SU-DHL-6 (cell line): Measurements from ENCODE around the gene PPP1R3G.

ENCODE experiments used
- H2AFZ ChIP-seq: fragments of 200-600 bp; sonication (generic); 2 replicates; pipeline ENCODE4 v1.6.1; 2014; ENCODE audit warnings: low read depth, mild to moderate bottlenecking, moderate library complexity, mixed read lengths, antibody characterized with exemption, low read length; ENCODE audit not compliant: severe bottlenecking
- H3F3A ChIP-seq: fragments of 200-600 bp; shearing (Covaris generic); 2 replicates; pipeline ENCODE4 v1.6.0; 2016; ENCODE audit warnings: antibody characterized with exemption, mild to moderate bottlenecking; ENCODE audit not compliant: insufficient read depth
- H3K27ac ChIP-seq: fragments of 200-600 bp; sonication (generic); 2 replicates; pipeline ENCODE4 v1.5.1; 2016; ENCODE audit warnings: low read depth, mild to moderate bottlenecking, low read length, moderate library complexity, mixed read lengths
- H3K27me3 ChIP-seq: fragments of 200-600 bp; sonication (generic), shearing (Covaris generic); 2 replicates; pipeline ENCODE4 v1.6.0; 2014; ENCODE audit warnings: mild to moderate bottlenecking, low read length
- H3K36me3 ChIP-seq: fragments of 200-600 bp; sonication (generic); 2 replicates; pipeline ENCODE4 v1.6.1; 2014; ENCODE audit warnings: mild to moderate bottlenecking, low read length, mixed read lengths
- H3K4me2 ChIP-seq: fragments of 300-600, 200-600 bp; shearing (Covaris generic), sonication (generic); 2 replicates; pipeline ENCODE4 v1.6.0; 2014; ENCODE audit warnings: low read length, low read depth, mild to moderate bottlenecking; ENCODE audit not compliant: poor library complexity, severe bottlenecking
- H3K4me3 ChIP-seq: fragments of 200-600 bp; sonication (generic); 2 replicates; pipeline ENCODE4 v1.5.1; 2014; ENCODE audit warnings: antibody characterized with exemption, low read length, mild to moderate bottlenecking, mixed read lengths; ENCODE audit not compliant: insufficient read depth, poor library complexity, severe bottlenecking
- H3K79me2 ChIP-seq: fragments of 200-600 bp; sonication (generic); 2 replicates; pipeline ENCODE4 v1.6.1; 2014; ENCODE audit warnings: mild to moderate bottlenecking, low read length, moderate library complexity; ENCODE audit not compliant: insufficient read depth
- H3K9ac ChIP-seq: fragments of 200-600 bp; sonication (generic); 2 replicates; pipeline ENCODE4 v1.7.0; 2014; ENCODE audit warnings: mild to moderate bottlenecking, low read length
- H3K9me2 ChIP-seq: fragments of 200-600 bp; sonication (generic); replicated peaks from 2 replicates; pipeline ENCODE4 v1.6.1; 2014; ENCODE audit warnings: low read length; ENCODE audit not compliant: insufficient read depth
- H3K9me3 ChIP-seq: fragments of 200-600 bp; sonication (generic); 2 replicates; pipeline ENCODE4 v1.6.1; 2014; ENCODE audit warnings: low read length, mixed read lengths; ENCODE audit not compliant: insufficient read depth
- H4K20me1 ChIP-seq: fragments of 200-600 bp; sonication (generic); 2 replicates; pipeline ENCODE4 v1.6.1; 2014; ENCODE audit warnings: low read depth, mild to moderate bottlenecking, antibody characterized with exemption, low read length, moderate library complexity, mixed read lengths
- EZH2phosphoT487 ChIP-seq: fragments of 200-600 bp; sonication (generic), shearing (Covaris generic); conservative IDR thresholded peaks from 2 replicates; pipeline ENCODE4 v1.6.1; 2018; ENCODE audit warnings: mild to moderate bottlenecking, antibody characterized with exemption, low read length, moderate library complexity, mixed read lengths
- TF ChIP-seq, protein P1 (sequence below): fragments of 200-600 bp; sonication (generic); IDR thresholded peaks from one replicate; pipeline ENCODE4 v1.5.1; 2017; ENCODE audit warnings: antibody characterized with exemption, mild to moderate bottlenecking, low read length, moderate library complexity; ENCODE audit not compliant: insufficient read depth, poor library complexity, severe bottlenecking

Gene PPP1R3G

DNA sequence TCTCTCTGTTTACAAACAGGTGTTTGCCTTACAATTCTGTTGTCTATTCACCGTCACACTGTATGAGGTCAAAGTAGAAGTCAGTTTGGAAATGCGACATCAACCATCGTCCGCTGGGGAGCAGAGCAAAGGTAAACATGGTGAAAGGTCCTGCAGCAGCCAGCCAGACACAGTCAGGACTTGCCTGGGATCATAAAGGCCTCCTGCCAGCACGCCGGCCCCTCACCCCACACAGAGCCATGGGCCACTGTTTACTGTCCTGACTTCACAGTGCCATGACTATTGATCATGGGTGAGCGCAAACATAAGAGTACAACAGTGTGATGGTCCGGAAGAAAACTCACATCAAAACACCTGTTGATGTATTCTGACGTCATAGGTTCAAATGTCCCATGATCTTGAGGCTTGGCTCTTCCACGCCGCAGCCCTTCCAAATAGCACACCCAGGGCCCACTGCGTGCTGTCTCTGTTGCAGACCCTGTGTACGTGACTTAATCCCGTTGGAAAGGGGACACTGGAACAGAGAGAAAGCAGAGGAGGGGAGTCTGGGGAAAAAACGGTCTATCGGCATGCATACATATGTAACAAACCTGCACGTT lies 16.9 kb upstream of the PPP1R3G start:
- H3K27ac ChIP-seq: no peak overlapping the region
- no peaks in the 10 kb centered on the region for H3K27me3 ChIP-seq
- TF ChIP-seq EZH2phosphoT487: no peak
- TF ChIP-seq, protein P1, sequence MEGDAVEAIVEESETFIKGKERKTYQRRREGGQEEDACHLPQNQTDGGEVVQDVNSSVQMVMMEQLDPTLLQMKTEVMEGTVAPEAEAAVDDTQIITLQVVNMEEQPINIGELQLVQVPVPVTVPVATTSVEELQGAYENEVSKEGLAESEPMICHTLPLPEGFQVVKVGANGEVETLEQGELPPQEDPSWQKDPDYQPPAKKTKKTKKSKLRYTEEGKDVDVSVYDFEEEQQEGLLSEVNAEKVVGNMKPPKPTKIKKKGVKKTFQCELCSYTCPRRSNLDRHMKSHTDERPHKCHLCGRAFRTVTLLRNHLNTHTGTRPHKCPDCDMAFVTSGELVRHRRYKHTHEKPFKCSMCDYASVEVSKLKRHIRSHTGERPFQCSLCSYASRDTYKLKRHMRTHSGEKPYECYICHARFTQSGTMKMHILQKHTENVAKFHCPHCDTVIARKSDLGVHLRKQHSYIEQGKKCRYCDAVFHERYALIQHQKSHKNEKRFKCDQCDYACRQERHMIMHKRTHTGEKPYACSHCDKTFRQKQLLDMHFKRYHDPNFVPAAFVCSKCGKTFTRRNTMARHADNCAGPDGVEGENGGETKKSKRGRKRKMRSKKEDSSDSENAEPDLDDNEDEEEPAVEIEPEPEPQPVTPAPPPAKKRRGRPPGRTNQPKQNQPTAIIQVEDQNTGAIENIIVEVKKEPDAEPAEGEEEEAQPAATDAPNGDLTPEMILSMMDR: no peak
- H3K9ac ChIP-seq: no peak overlapping the region
- H3K36me3 ChIP-seq: no peaks in the 10 kb centered on the region
- H2AFZ ChIP-seq: no peak overlapping the region
- no peaks in the 10 kb centered on the region for H3F3A ChIP-seq
- no peak overlapping the region for H3K4me2 ChIP-seq
- no peaks in the 10 kb centered on the region for H3K9me3 ChIP-seq
- no peaks in the 10 kb centered on the region for H3K9me2 ChIP-seq
- H3K4me3 ChIP-seq: no peak overlapping the region
- no peaks in the 10 kb centered on the region for H3K79me2 ChIP-seq
- H4K20me1 ChIP-seq: no peaks in the 10 kb centered on the region

DNA sequence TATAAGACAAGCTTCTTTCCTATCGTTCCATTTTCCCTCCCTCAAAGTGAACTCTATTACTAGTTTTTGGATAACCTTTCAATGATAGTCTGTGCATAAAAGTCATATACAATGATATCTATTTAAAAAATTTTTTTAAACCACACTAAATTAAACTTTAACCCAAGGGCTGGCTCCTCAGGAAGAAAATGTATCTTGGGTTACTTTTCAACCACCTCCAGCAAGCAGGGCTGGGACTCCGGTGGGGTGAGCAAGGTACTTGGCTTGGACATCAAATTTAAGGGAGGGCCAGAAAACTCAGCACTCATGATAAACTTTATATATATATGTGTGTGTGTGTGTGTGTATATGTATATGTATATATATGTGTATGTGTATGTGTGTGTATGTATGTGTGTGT lies 13.9 kb upstream of the PPP1R3G start:
- H3K4me2 ChIP-seq: no peak overlapping the region
- H3K9me3 ChIP-seq: no peaks in the 10 kb centered on the region
- H3K27ac ChIP-seq: no peak overlapping the region
- no peaks in the 10 kb centered on the region for H4K20me1 ChIP-seq
- H3K36me3 ChIP-seq: no peaks in the 10 kb centered on the region
- no peaks in the 10 kb centered on the region for H3K9me2 ChIP-seq
- no peak overlapping the region for H2AFZ ChIP-seq
- H3K4me3 ChIP-seq: no peak overlapping the region
- no peaks in the 10 kb centered on the region for H3K79me2 ChIP-seq
- H3K9ac ChIP-seq: no peak overlapping the region
- no peaks in the 10 kb centered on the region for H3F3A ChIP-seq
- TF ChIP-seq, protein P1: no peak
- no peak for TF ChIP-seq EZH2phosphoT487
- no peaks in the 10 kb centered on the region for H3K27me3 ChIP-seq

DNA sequence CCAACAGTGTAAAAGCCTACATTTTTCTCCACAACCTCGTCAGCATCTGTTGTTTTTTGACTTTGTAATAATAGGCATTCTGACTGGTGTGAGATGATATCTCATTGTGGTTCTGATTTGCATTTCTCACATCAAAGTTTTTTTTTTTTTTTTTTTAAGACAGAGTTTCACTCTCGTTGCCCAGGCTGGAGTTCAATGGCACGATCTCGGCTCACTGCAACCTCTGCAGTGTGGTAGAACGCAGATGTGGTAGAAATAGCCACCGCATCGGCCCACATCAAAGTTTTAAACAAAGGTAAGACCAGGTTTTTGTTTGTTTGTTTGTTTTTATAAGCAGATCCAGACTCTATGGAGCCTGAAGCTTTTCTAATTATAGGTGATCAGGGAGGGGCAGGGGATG lies 12.7 kb upstream of the PPP1R3G start:
- Histone ChIP-seq H3K4me2 (no peak overlapping the region), H2AFZ (no peak overlapping the region)

More for the DNA sequence above, 12.7 kb upstream of the PPP1R3G start:
- H3K9ac ChIP-seq: no peak overlapping the region
- H3K27ac ChIP-seq: no peak overlapping the region
- TF ChIP-seq EZH2phosphoT487: no peak
- TF ChIP-seq, protein P1: no peak
- no peaks in the 10 kb centered on the region for H3K79me2 ChIP-seq
- no peaks in the 10 kb centered on the region for H3K9me2 ChIP-seq
- no peaks in the 10 kb centered on the region for H3F3A ChIP-seq
- H4K20me1 ChIP-seq: no peaks in the 10 kb centered on the region
- no peaks in the 10 kb centered on the region for H3K27me3 ChIP-seq
- no peak overlapping the region for H3K4me3 ChIP-seq
- no peaks in the 10 kb centered on the region for H3K36me3 ChIP-seq
- H3K9me3 ChIP-seq: no peaks in the 10 kb centered on the region
